GM13977 (cell line): ENCODE results near the gene TGM1.

Experiments used
- DNase-seq: peaks from one replicate; pipeline ENCODE4 v3.0.0; 2012; ENCODE audit warnings: low spot score
- CTCF ChIP-seq: IDR thresholded peaks from 2 replicates; pipeline ENCODE4 v1.5.1; 2012; ENCODE audit warnings: mild to moderate bottlenecking, control low read depth; ENCODE audit not compliant: insufficient read depth; ENCODE audit errors: extremely low read depth, missing control alignments
- in situ Hi-C: fragments of 300-500 bp; cut with MboI; formaldehyde crosslinking; loops from one replicate; pipeline ENCODE4 v1.12.0; 2022; ENCODE audit warnings: low sequenced_read_pairs, low pct_unique_long_range_greater_than_20kb, mixed read lengths, inconsistent platforms; ENCODE audit not compliant: unreplicated experiment

Gene TGM1

GRCh38 chr14:24278424-24278823 is 15.4 kb upstream of the TGM1 start:
- no peak for TF ChIP-seq CTCF
- in situ Hi-C loops = no loop called here
- DNase-seq = no peak

GRCh38 chr14:24277606-24278321 is 14.8 kb upstream of the TGM1 start:
- in situ Hi-C loops = no loop called here
- TF ChIP-seq CTCF = no peak
- DNase-seq = no peak

- in situ Hi-C loops = no loop called here
- no peak for DNase-seq
- no peak for TF ChIP-seq CTCF
These were observed 14.1 kb upstream of the TGM1 start for GRCh38 chr14:24277071-24277470.

GRCh38 chr14:24274101-24274543 is 11.1 kb upstream of the TGM1 start:
- in situ Hi-C loops = no loop called here
- DNase-seq = peak; percentile 77

GRCh38 chr14:24273422-24273998 is 10.5 kb upstream of the TGM1 start:
- DNase-seq = no peak
- in situ Hi-C loops = no loop called here
- TF ChIP-seq CTCF = no peak

More at GRCh38 chr14:24274101-24274543, 11.1 kb upstream of the TGM1 start:
- no peak for TF ChIP-seq CTCF

- DNase-seq = no peak
- in situ Hi-C loops = no loop called here
- TF ChIP-seq CTCF = no peak
These were observed 9.5 kb upstream of the TGM1 start for GRCh38 chr14:24272467-24272866.

- no peak for TF ChIP-seq CTCF
- no peak for DNase-seq
- in situ Hi-C loops = no loop called here
These were observed 8.9 kb upstream of the TGM1 start for GRCh38 chr14:24271834-24272263.
